Measurements from ENCODE around the gene RNASE13. TPM values are rescaled to one million over a fixed set of nuclear protein-coding genes. Genes with fewer than 3 reads are reported as not detected.

Gene RNASE13
- total and polyA plus RNA-seq, 2 experiments from 2014 or later, result not detected

- Histone ChIP-seq H4K20me1 (replicated peaks; ENCODE audit: insufficient read depth) (no peaks in the 10 kb centered on the region), H3K36me3 (ENCODE audit: insufficient read depth) (no peaks in the 10 kb centered on the region), H3K4me3 (peak overlapping the region; percentile 70), H3K27me3 (ENCODE audit: insufficient read depth) (peaks cover 30% of the 10 kb centered on the region), H2AFZ (peak overlapping the region; percentile 95; the same call in 1 of the 2 replicates), H3K9me2 (ENCODE audit: insufficient read depth) (no peaks in the 10 kb centered on the region), H3K4me2 (peak overlapping the region; percentile 97), H3F3A (replicated peaks; ENCODE audit: low read depth) (peaks cover 7% of the 10 kb centered on the region; the same call in 1 of the 2 replicates), H3K79me2 (replicated peaks; ENCODE audit: insufficient read depth) (no peaks in the 10 kb centered on the region; the same call in 1 of the 2 replicates), H3K27ac (ENCODE audit: low read depth) (no peak overlapping the region), H3K4me1 (ENCODE audit: insufficient read depth) (peaks cover 31% of the 10 kb centered on the region)
- peak; percentile 6 for ATAC-seq
- Mint-ChIP-seq H3K27ac (no peak overlapping the region), H3K9me3 (no peaks in the 10 kb centered on the region; the same call in 2 of the 3 replicates), H3K27me3 (ENCODE audit: insufficient read depth, low read depth, poor library complexity) (peaks cover 31% of the 10 kb centered on the region), H3K36me3 (ENCODE audit: low read depth) (peaks cover 19% of the 10 kb centered on the region), H3K4me1 (peaks cover 39% of the 10 kb centered on the region), H3K4me3 (peak overlapping the region; percentile 91)
- peak; percentile 44 for DNase-seq (ENCODE audit: low spot score)
- TF ChIP-seq REST (IDR thresholded peaks at IDR 0.05; ENCODE audit: unreplicated experiment), result no peak
- no peak for TF ChIP-seq EZH2 (IDR thresholded peaks at IDR 0.05; ENCODE audit: low read depth, unreplicated experiment)
- TF ChIP-seq CREB1 (CRISPR knock-in tag; IDR thresholded peaks at IDR 0.05; ENCODE audit: low read depth), result no peak
- no peak for TF ChIP-seq ZNF462 (CRISPR knock-in tag; IDR thresholded peaks at IDR 0.05)
- TF ChIP-seq NANOG (IDR thresholded peaks at IDR 0.05; ENCODE audit: borderline replicate concordance), result no peak
- TF ChIP-seq ZNF114 (CRISPR knock-in tag; IDR thresholded peaks at IDR 0.05), result no peak
- no peak for TF ChIP-seq ZNF331 (CRISPR knock-in tag; IDR thresholded peaks at IDR 0.05; ENCODE audit: low read depth)
- no peak for TF ChIP-seq ETS1 (IDR thresholded peaks at IDR 0.05)
- TF ChIP-seq CTCF (conservative IDR thresholded peaks at IDR 0.05; ENCODE audit: low read depth in 2 of 2), result no peak
- TF ChIP-seq EZH2phosphoT487 (IDR thresholded peaks at IDR 0.05; ENCODE audit: unreplicated experiment), result no peak
- TF ChIP-seq JUNB (IDR thresholded peaks at IDR 0.05; ENCODE audit: unreplicated experiment), result no peak
- TF ChIP-seq STAT1 (IDR thresholded peaks at IDR 0.05; ENCODE audit: unreplicated experiment), result no peak
- no peak for TF ChIP-seq POLR2AphosphoS5 (IDR thresholded peaks at IDR 0.05; ENCODE audit: low read depth)
These were observed 10.6 kb downstream of the RNASE13 start for GRCh38 chr14:21023817-21024584.
